ENCODE measurements around the gene ADGRG1.
"Not testable (repeated sequence)": the region's sequence is repeated elsewhere in the genome, so short reads cannot be mapped to it uniquely, and the experiment has no call there.

The ADGRG1 gene

DNA sequence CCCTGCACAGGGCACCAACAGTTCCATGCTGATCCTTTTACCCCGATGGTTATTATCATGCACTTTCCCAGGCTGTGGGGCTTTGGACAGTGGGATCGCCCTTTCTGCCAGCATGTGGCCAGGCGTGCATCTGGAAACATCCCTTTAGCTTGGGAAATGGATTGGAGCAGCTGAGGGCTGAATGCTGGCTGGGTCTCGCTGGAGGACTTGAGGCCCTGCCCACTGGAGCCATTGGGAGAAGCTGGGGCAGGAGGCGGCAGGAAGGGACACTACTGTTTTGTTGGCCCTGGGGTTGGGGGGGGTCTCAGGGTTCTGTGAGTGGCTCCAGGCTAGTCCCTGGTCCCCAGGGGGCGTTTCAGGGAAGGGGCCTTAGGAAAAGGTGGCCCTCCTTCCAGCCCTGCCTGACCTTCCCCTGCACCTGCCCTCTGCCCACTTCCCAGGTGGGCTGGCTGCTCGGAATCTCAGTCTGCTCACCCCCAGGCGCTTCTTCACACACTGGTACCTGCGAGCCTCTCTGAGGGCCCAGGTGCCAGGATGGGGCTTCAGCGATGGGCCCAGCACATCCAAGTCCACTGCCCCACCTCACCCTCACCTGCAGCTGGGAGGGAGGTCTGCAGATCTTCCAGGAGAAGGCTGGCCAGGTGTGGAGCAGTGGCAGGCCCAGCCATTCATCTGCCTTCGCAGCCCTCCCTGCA is 38.1 kb downstream of the ADGRG1 start:
- no peak for DNase-seq (ENCODE audit: low spot score)

DNA sequence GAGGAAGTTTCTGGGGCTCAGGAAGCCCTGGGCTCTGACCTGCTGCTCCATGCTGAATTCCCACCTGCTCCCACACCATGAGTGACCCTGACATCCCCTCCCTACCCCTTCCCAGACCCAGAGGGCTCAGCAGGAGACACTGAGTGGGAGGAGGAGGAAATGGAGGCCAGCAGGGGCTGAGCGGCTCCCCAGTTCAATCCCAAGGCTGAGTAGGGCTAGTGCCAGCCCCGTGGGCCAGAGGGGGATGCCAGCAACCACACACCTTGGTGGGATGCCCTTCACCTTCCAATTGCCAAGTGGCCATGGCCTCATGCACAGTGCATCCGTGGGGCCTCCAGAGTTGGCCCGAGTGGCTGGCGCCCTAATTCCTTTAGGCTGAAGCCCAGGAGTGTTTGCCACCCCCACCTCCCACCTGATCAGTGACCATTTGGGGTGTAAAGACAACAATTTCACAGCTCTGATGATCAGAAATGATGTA is 38.7 kb downstream of the ADGRG1 start:
- DNase-seq (ENCODE audit: low spot score): no peak

DNA sequence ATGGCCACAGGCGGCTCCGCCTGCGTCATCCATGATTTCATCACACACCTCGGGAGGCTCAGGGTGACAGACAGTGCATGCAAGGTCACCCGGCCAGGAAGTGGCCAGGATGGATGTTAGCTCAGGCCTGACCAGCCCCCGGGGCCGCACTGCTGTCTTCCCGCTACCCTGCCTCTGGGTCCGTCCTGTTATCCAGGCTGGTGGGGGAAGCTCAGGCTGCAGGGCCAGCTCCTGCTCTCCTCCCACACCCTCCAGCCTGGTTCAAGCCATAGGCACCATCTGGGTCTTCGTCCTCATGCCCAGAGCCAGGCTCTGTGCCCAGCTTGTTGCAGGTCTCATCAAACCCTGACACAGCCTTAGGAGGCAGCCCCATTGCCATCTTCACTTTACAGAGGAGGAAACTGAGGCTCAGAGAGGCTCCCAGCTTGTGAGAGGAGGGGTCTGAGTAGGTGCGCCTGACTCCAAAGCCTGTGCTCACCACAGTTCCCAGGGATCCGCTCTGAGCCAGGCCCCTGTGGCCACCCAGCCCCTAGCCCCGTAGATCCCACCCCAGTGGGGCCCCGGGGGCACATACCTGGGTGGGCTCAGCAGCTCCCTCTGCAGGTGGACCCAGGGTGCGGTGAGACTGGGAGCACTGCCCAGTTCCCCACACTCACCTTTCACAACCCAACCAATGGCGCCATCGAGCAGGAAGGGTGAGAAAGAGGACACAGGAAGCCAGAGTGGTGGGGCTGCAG is 39.3 kb downstream of the ADGRG1 start:
- DNase-seq (ENCODE audit: low spot score): no peak

DNA sequence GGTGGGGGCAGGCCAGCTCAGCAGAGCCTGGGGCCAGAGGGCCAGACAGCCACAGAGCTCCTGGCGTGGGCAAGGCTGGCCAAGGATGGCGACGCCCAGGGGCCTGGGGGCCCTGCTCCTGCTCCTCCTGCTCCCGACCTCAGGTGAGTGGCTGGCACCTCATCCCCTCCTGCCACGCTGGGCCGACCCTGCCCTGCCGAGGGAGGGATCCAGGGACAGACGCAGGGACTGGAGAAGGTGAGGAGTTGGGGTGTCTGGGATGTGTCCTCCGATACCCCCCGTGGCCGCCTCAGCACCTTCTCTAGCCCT is 39.8 kb downstream of the ADGRG1 start, which contains the start of gene ADGRG3:
Gene ADGRG3 (plus strand): TSS at position 44 of the 309 bp plus-strand sequence. CDS start 42 bp downstream, at position 86.
- no peak for DNase-seq (ENCODE audit: low spot score)

DNA sequence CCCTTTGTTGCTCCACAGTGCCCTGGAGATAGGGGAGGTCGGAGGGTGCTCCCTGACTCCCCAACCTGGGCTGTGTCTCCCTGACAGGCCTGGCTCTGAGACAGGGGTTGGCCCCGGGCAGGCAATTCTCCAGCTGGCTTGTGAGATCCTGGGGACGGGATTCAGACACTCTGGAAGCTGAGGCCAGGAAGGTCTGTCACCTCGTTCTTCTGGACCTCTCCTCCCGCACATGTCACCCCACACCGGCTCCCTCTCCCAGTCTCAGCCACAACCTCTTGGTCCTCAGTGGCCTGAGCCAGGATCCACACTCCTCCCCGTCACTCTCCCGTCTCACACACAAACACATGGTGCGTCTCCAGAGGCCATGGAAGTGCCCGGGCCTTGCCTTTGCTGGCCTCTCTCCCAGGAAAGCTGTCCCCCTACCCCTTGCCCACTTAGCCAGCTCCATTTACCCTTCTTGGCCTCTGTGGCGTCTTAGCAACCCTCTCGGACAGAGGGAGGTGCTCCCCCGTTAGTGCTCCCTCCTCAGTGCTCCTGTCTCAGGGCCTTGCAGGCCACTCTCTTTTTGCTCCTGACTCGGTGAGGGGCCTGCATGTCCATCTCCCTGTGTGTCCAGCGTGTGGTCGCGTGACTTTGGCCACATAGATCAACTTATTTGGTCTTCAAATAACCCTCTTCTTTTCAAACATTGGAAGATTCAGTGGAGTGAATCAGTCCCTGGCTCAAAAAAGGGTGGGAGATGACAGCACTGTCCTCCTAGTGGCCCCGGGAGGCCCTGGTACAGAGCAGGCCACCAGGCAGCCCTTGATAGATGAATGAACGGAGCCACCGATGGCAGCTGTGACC is 40.4 kb downstream of the ADGRG1 start:
- no peak for DNase-seq (ENCODE audit: low spot score)

DNA sequence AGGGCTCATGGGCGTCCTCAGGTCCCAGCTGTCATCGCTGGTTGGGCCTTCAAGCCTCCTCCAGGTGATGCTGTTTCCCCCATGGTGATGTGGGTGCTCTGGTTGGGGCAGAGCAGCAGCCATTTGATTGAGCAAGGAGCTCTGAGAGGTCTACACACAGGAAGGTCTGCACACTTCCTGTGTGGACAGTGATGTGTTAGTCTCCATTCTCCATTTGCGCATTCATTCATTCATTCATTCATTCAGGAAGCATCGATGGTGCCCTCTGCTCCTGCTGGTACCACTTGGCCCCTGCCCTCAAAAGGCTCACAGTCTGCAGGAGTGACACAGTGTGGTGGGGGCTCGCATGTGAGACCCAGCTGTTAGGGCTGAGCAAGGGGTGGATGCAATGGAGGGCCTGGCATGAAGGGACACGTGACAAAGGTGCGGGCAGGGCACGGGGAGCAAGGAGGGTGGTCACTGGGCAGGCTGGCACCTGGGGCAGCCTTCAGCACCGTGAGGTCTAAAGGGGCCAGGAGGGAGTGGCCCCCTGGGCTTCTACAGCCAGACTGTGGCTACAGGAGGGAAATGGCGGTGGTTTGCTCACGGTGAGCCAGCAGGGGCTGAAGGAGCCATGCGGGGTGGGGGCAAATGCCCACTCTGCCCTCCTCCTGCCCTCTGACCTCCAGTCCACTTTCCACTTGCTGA is 41.2 kb downstream of the ADGRG1 start:
- no peak for DNase-seq (ENCODE audit: low spot score)

DNA sequence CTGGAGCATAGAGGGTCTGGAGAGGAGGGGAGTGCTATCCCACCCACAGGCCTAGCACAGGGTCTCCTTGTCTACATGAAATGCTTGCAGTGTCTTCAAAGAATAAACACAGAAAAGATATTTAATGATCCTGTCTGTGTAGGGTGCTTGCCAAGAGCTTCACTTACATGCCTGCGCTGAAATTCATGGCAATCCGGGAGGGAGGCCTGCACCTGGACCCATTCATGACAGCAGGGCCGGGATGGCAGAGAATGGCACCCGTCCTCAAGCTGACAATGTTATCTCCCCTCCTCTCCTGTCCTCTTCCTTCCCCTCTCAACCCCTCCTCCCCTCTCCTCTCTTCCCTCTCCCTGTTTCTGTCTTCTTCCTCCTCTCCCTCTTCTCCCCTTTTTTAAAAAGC is 41.8 kb downstream of the ADGRG1 start:
- DNase-seq (ENCODE audit: low spot score): no peak

DNA sequence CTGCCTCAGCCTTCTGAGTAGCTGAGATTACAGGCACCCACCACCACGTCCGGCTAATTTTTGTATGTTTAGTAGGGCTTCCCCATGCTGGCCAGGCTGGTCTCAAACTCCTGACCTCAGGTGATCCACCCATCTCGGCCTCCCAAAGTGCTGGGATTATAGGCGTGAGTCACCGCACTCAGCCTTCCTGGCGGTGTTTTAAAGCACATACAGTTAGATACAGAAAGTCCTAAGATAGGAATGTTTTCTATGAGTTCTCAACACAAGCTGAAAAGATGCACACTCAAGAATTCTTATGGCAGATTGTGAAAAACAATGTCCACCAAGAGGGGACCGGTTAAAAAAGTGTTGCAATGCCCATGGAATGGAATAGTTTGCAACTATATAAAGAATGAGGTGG is 43.0 kb downstream of the ADGRG1 start:
- not testable (repeated sequence) for DNase-seq (ENCODE audit: low spot score)

DNA sequence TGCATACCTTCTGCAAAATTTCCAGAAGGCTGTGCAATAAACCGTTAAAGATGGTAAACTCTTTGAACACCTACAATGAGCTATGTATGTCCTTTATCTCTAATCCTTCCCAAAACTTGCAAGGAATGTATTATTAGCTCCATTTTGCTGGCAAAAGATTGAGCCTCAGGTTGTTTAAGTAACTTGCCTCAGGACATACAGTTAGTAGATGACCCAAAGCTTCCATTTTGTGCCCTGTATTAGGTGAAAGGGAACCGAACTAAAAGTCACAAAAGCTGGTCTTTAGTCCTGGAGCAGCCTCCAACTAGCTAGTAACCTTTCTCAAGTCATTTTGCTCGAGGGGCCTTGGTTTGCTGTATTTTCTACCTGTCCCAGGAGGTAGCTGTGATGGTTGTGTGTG is 44.0 kb downstream of the ADGRG1 start:
- no peak for DNase-seq (ENCODE audit: low spot score)

DNA sequence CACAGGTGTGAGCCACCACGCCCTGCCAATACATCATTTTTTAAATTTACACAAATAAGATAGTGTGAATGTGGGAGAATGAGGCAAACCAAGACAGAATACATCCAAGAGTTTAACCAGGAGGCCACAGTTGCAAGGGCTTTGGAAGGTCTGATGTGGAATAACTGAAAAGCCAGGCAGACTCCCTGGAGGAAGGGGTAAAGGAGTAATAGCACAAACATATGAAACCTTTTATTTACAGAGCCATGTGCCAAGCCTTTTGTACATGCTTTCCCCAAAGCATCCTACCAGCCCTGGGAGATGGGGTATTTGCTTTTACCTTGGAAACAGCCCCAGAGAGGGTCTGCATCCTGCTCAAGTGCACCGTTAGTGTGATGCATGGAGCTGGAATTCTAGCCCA is 44.4 kb downstream of the ADGRG1 start:
- DNase-seq (ENCODE audit: low spot score): no peak

DNA sequence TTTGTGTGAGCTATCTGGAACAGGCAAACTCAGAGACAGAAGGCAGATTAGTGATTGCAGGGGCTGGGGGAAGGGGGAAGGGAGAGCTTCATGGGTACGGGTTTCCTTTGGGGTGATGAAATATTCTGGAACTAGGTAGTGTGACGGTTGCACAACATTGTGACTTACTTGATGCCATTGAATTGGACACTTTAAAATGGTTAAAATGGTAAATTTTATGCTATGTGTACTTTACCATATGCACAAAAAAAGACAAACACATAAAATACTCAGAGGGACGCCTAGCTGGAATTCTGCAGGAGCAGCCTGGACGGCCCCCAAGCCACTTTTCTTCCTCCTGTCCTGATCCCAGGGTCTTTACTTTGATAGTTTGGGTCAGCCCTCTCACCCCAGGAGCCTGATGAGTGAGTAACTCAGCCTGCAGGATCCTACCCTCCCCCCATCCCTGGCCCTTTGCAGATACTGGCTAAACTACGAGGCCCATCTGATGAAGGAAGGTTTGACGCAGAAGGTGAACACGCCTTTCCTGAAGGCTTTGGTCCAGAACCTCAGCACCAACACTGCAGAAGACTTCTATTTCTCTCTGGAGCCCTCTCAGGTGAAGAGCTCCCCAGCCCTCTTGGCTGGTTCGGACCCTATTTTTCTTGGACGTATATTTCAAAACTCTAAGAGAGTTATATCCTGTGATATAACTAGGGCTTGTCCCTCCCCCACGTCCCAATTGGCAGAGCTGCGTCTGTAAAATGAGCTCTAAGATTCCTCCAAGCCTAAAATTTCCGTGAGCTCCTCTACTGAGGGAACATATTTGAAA is 47.5 kb downstream of the ADGRG1 start:
- DNase-seq (ENCODE audit: low spot score): no peak

DNA sequence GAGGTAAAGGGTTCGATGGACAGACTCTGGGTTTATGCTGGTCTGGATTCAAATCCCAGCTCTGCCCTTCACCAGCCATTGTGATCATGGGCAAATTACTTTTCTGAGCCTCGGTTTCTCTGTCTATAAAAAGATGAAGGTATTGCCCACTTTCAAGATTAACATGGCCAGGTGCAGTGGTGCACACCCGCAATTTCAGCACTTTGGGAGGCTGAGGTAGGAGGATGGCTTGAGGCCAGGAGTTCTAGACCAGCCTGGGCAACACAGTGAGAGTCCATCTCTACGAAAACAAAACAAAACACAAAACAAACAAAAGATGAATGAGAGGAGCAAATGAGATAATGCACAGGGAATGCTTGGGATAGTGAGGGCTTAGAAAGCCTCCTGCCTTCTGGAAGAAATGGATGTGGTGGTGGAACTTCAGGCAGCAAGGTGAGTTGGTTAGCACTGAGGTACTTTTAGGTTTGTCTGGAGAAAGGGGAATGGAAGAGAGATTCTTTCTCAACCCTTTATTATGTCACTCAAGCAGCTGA is 48.2 kb downstream of the ADGRG1 start:
- DNase-seq (ENCODE audit: low spot score): no peak

DNA sequence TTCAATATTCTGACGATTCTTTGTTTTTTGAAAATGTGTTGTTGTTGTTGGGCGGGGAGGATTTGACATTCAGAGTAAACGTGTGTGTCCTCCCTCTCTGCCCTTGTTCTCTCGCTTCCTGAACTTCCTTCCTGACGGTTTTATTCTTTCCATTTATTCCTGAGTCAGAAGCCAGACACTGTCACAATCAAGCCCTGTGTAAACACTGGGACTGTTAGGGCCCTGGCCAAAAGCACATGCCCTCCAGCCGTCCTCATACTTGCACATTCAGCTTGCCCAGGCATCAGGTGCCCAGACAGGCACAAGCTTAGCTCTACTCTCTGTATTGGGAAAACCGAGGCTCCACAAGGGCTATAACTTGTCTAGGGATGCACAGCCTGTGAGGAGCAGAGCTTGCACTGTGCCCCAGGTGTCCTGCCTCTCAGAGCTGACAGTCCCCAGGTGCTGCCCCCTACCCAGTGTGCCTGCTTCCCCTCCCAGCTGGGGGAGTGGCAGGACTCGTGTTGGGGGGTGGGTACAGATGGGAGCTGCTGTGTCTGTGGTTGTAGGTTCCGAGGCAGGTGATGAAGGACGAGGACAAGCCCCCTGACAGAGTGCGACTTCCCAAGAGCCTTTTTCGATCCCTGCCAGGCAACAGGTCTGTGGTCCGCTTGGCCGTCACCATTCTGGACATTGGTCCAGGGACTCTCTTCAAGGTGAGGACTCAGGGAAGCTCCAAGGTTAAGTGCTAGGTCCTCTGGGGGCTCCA is 49.4 kb downstream of the ADGRG1 start:
- DNase-seq (ENCODE audit: low spot score): no peak

DNA sequence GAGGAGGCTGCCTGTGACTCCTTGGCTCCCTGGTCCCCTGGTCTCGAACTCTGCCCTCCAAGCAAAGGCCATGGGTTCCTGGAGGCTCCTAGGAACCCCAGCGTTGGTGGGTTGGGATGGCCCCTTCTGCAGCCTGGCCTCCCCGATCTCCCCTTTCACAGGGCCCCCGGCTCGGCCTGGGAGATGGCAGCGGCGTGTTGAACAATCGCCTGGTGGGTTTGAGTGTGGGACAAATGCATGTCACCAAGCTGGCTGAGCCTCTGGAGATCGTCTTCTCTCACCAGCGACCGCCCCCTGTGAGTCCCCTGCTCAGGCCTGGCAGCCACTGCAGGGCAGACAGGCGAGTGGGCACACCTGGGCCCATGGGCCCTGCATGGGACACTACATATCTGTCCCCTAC is 50.6 kb downstream of the ADGRG1 start:
- DNase-seq (ENCODE audit: low spot score): no peak

DNA sequence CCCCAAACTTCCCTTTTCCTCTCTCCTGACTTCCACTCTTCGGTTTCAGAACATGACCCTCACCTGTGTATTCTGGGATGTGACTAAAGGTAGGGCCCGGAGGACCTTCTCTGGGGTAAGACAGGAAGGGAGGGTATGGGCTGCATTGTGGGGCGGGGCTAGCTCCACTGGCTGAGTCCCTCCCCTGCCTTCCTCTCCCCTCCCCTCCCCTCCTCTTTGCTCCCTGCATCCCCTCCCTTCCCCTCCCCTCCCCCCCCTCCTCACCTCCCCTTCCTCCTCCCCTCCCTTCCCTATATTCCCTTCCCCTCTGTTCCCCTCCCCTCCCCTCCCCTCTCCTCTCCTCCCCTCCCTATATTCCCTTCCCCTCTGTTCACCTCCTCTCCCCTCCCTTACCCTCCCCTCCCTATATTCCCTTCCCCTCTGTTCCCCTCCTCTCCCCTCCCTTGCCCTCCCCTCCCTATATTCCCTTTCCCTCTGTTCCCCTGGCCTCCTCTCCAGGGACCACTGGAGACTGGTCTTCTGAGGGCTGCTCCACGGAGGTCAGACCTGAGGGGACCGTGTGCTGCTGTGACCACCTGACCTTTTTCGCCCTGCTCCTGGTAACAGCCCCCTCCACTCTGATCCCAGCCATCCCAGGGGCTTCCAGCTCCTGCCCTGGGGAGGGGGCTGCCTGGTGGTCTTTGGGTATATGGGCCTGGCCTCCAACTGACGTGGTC is 51.5 kb downstream of the ADGRG1 start:
- DNase-seq (ENCODE audit: low spot score): no peak

DNA sequence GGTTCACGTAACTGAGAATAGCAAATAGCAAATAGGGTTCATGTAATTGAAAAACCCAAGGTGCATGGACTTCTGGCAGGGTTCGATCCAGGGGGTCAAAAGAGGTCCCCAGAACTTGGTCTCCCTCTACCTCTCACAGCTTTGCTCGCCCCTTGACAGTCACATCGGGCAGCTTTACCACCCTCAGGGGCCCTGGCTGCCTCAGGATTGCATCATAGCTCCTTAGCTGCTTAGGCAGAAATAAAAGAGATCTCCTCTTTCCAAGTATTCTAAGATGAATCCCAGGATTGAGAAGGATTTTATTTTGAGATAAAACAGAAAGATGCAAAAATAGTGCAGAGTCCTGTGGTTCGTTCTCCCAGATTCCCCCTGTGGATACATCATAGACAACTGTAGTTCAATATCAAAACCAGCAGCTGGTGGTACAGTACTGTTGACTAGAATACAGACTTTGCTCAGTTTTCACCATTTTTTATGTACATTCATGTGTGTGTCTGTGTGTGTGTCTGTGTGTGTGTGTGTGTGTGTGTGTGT is 52.5 kb downstream of the ADGRG1 start:
- DNase-seq (ENCODE audit: low spot score): no peak

DNA sequence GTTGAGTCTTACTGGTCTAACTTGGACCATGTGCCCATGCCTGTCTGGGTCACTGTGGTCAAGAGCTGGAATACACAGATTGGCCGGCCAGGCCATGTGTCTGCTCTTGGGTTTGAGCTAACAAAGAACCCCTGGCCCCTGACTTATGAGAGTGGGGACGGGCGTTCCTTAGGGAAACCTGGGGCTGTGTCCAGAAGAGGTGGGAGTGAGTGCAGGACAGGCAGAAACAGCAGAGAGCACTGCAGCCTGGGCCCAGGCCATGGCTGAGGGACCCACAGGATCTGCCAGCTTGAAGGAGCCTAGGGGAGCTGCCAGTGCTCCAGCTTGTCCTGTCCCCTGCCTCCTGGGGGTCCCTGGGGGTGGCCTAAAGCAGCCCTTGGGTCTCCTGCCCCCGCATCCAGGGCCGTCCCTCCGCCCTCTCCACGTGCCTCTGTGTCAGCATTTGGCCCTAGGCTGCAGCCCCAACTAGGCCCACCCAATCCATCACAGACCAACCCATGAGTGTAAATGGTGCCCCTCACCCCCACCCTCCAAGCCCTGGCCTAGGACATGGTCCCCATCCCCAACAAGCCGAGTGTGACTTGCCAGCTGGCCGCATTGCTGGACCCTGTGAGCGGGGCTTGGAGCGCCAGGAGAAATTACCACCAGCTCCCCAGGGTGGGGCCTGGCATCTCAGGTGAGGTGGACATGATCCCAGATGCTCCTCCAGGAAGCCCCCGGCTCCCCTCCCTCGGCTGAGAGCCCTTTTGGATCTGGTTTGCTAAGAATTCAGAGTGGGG is 53.7 kb downstream of the ADGRG1 start:
- DNase-seq (ENCODE audit: low spot score): no peak

DNA sequence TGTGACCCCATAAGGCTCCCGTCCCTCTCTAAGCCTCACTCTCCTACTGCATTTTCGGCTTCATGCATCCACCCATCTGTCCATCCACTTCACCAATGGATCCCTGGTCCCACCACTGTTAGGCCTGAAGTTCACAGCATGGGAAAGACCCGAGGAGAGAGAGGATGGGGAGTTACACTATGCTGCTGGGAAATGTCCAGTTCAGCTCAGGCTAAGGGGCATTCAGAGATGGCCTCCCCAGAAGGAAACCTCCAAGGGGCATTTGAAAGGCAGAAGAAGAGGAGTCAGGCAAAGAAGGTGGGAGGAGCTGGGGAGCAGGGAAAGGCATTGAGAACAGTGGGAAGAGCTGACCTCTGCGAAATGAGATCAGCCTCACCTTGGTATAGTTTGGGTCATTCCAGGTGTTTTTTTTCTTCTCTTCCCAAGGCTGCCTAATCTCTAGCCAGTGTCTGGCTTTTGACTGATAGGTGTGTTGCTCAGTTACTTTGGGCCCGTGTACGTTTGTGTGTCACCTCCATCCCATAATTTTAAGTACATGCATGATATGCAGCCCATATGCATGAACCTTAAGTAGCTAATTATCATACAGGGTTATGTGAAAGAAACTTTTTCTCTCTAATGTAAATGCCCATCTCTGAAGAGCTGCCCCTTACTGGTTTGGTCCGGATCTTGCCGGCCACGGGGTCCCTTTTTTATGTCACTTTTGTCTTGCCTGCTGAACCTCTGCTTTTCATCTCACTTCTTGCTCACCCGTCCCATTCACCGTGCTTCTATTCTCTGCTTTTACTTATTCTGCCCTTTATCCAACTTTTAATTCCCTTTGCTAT is 54.6 kb downstream of the ADGRG1 start:
- DNase-seq (ENCODE audit: low spot score): no peak

All from activated CD4-positive, alpha-beta T cell treated with anti-CD3 and anti-CD28 coated beads, Interleukin-2, Interleukin-4, amounts not matched to agents 100 ng/mL and 50 ng/mL, durations not matched to agents 16 hours and 8 hours (primary cell).